NCI-H146 treated with DMSO at 0.1 percent for 48 hours (cell line): Measurements from ENCODE around the gene MANF.
A peak's percentile ranks its signal among the peaks of the same experiment; 100 is the strongest.

Source experiments
- DNase-seq: peaks from one replicate; lab custom pipeline; 2025; ENCODE audit not compliant: unreplicated experiment; lab: John Stamatoyannopoulos, UW

The MANF gene

GRCh38 chr3:51429138-51429537, 44.0 kb downstream of the MANF start:
- no peak for DNase-seq

- no peak for DNase-seq
These were observed 49.0 kb downstream of the MANF start for GRCh38 chr3:51434110-51434509.

DNA sequence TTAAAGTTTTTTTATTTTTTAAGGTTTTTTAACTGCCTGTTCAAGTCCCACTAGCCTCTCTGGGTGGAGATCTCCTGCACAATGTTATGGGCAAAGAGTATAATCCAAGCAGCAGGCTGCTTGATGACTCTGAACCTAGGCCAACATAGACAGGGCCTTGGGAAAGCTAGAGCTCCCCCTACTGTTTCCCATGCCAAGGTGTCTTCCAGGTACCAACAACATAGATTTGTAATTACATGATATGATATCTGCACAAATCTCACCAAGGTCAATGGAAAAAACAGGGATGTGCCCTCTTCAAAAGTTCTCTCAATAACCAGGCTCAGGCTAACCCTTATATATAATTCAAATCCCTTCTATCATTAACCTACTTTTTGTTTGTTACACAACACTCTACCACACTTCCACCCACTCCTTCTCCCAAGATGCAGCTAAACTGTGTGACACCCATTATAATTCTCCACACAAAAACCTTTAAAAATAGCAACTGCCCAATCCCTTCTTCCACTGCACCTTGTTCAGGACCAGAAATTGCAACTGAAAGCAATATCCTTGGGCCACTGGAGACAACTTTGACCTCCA, 49.7 kb downstream of the MANF start:
- DNase-seq: peak; percentile 18

DNA sequence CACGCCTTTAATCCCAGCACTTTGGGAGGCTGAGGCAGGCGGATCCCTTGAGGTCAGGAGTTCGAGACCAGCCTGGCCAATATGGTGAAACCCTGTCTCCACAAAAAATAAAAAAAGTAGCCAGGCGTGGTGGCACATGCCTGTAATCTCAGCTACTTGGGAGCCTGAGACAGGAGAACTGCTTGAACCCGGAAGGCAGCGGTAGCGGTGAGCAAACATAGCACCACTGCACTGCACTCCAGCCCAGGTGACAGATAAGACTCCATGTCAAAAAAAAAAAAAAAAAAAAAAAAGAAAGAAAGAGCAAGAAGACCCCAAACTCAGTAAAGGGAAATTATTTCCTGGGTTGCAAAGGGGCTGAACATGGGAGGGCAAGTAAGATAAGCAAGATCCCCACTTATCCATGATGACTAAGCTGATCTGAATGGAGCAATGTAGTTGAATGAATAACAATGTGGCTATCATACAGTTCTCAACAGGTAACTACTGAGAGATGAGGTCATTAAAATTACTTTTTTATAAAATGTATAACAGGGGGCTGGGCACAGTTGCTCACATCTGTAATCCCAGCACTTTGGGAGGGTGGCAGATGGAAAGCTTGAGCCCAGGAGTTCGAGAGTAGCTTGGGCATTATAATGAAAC, 52.0 kb downstream of the MANF start:
- DNase-seq: no peak
